ENCODE measurements around the gene MLX. TPM values are rescaled to one million over a fixed set of nuclear protein-coding genes. Genes with fewer than 3 reads are reported as not detected.

The MLX gene
- total RNA-seq, 1 donor from 2014 or later, result 26.5 TPM

DNA sequence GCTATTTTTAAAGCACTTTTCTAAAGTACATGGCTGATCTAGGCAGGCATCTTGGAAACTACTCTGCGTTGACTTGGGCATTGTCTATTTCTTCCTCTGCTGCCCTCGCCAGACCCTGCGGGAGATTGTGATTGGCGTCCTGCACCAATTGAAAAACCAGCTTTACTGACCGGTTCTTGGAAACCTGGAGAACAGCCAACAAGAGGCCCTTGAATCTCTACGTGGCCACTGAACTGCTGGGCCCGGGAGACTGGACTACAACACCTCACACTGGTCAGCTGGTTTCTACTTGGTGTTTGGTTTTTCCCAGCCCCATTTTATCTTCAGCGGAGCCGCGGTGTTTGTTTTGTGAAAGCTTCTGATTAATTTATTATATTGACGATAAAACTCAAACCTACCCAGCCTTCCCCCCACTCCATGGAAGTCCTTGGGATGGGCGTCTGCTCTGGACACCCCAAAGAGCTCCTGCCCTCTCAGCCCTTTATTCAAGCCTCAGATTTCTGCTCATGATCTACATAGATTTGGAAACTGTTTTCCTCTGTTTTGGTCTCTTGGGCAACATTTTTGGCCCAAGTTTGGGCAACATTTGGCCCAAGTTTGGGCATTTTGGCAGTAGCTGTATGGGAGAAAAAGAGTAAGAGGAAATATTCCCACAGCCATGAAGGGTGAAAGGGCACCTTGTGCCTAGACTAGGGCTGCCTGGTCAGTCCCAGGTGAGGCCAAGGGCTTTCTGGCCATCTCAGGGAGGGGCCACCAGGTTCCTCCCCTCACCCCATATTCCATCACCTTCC, 4.7 kb downstream of the MLX start:
- Mint-ChIP-seq H3K9me3 (ENCODE audit: unreplicated experiment) (no peaks in the 10 kb centered on the region), H3K4me3 (ENCODE audit: unreplicated experiment) (peak overlapping the region; percentile 62), H3K27me3 (ENCODE audit: low read depth, unreplicated experiment) (no peaks in the 10 kb centered on the region), H3K27ac (ENCODE audit: unreplicated experiment) (no peak overlapping the region), H3K36me3 (ENCODE audit: low read depth, unreplicated experiment) (peaks cover 26% of the 10 kb centered on the region), H3K4me1 (ENCODE audit: low read depth, unreplicated experiment) (peaks cover 10% of the 10 kb centered on the region)
- Histone ChIP-seq H3K4me2 (ENCODE audit: low read length) (no peak overlapping the region), H3K27me3 (ENCODE audit: insufficient read depth, low read length) (no peaks in the 10 kb centered on the region), H3K9me3 (ENCODE audit: insufficient read depth, low read depth, low read length) (no peaks in the 10 kb centered on the region), H3K79me2 (ENCODE audit: insufficient read depth, low read length) (peaks cover 80% of the 10 kb centered on the region), H4K20me1 (ENCODE audit: insufficient read depth, low read length) (peaks cover 48% of the 10 kb centered on the region), H2AFZ (ENCODE audit: low read depth, low read length) (no peak overlapping the region), H3K9ac (ENCODE audit: low read length) (no peak overlapping the region), H3K27ac (ENCODE audit: low read depth, low read length) (no peak overlapping the region), H3K4me3 (ENCODE audit: insufficient read depth, low read depth, low read length) (no peak overlapping the region), H3K36me3 (ENCODE audit: insufficient read depth, low read length) (peaks cover 45% of the 10 kb centered on the region), H3K4me1 (ENCODE audit: insufficient read depth, low read length) (peaks cover 26% of the 10 kb centered on the region)
- FAIRE-seq, result no peak
- TF ChIP-seq EZH2 (IDR thresholded peaks at IDR 0.05; ENCODE audit: insufficient read depth, low read length), result no peak
- TF ChIP-seq, protein P1, sequence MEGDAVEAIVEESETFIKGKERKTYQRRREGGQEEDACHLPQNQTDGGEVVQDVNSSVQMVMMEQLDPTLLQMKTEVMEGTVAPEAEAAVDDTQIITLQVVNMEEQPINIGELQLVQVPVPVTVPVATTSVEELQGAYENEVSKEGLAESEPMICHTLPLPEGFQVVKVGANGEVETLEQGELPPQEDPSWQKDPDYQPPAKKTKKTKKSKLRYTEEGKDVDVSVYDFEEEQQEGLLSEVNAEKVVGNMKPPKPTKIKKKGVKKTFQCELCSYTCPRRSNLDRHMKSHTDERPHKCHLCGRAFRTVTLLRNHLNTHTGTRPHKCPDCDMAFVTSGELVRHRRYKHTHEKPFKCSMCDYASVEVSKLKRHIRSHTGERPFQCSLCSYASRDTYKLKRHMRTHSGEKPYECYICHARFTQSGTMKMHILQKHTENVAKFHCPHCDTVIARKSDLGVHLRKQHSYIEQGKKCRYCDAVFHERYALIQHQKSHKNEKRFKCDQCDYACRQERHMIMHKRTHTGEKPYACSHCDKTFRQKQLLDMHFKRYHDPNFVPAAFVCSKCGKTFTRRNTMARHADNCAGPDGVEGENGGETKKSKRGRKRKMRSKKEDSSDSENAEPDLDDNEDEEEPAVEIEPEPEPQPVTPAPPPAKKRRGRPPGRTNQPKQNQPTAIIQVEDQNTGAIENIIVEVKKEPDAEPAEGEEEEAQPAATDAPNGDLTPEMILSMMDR (IDR thresholded peaks at IDR 0.05; ENCODE audit: insufficient read depth, low read depth, low read length), result no peak
- DNase-seq (ENCODE audit: low read depth), result no peak

DNA sequence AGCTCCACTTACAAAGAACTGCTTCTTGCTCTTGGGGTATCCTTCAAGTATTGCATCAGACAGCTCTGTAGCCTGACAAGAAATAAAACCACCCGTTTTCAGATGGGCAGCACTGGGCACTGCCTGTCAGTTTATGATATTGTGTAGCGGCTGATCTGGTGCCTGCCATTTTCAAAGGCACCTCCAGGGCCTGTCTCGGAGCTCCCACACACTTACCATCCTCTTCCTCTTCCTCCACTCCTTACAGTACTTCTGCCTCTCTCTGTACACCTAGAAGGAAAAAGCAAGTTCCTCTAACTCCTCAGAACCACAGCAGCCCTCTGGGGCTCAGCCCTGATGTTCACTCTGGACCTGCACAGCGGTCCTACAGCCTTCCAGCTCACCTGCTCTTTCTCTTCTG, 6.2 kb downstream of the MLX start:
- Mint-ChIP-seq H3K36me3 (ENCODE audit: low read depth, unreplicated experiment) (peaks cover 25% of the 10 kb centered on the region), H3K9me3 (ENCODE audit: unreplicated experiment) (no peaks in the 10 kb centered on the region), H3K4me3 (ENCODE audit: unreplicated experiment) (no peak overlapping the region), H3K27me3 (ENCODE audit: low read depth, unreplicated experiment) (no peaks in the 10 kb centered on the region), H3K4me1 (ENCODE audit: low read depth, unreplicated experiment) (peaks cover 7% of the 10 kb centered on the region), H3K27ac (ENCODE audit: unreplicated experiment) (no peak overlapping the region)
- H3K9ac ChIP-seq (ENCODE audit: low read length), result no peak overlapping the region
- H3K4me3 ChIP-seq (ENCODE audit: insufficient read depth, low read depth, low read length), result no peak overlapping the region
- peaks cover 48% of the 10 kb centered on the region for H4K20me1 ChIP-seq (ENCODE audit: insufficient read depth, low read length)
- no peak overlapping the region for H3K27ac ChIP-seq (ENCODE audit: low read depth, low read length)
- H3K4me2 ChIP-seq (ENCODE audit: low read length), result no peak overlapping the region
- no peaks in the 10 kb centered on the region for H3K27me3 ChIP-seq (ENCODE audit: insufficient read depth, low read length)
- peaks cover 75% of the 10 kb centered on the region for H3K79me2 ChIP-seq (ENCODE audit: insufficient read depth, low read length)
- FAIRE-seq (no peak), DNase-seq (ENCODE audit: low read depth) (no peak)
- H3K4me1 ChIP-seq (ENCODE audit: insufficient read depth, low read length), result peaks cover 26% of the 10 kb centered on the region
- no peaks in the 10 kb centered on the region for H3K9me3 ChIP-seq (ENCODE audit: insufficient read depth, low read depth, low read length)
- H2AFZ ChIP-seq (ENCODE audit: low read depth, low read length), result no peak overlapping the region
- H3K36me3 ChIP-seq (ENCODE audit: insufficient read depth, low read length), result peaks cover 45% of the 10 kb centered on the region
- no peak for TF ChIP-seq EZH2 (IDR thresholded peaks at IDR 0.05; ENCODE audit: insufficient read depth, low read length)
- TF ChIP-seq, protein P1 (IDR thresholded peaks at IDR 0.05; ENCODE audit: insufficient read depth, low read depth, low read length), result no peak

DNA sequence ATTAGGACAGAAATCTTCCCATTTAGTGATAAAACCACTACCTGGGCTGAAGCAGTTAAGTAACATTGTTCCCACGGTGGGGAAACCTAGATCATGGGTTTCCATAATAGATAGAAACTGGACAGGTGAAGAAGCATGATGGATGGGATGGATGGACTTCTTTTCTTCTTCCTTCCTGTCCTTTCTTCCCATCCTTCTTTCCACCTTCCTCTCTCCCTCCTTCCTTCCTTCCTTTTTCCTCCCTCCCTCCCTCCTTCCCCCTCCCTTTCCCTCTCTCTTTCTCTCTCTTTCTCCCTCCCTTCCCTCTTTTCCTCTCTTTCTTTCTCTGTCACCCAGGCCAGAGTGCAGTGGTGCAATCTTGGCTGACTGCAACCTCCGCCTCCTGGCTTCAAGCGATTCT, 7.6 kb downstream of the MLX start:
- no peak overlapping the region for H3K4me2 ChIP-seq (ENCODE audit: low read length)
- H3K9me3 ChIP-seq (ENCODE audit: insufficient read depth, low read depth, low read length), result no peaks in the 10 kb centered on the region
- H3K79me2 ChIP-seq (ENCODE audit: insufficient read depth, low read length), result peaks cover 64% of the 10 kb centered on the region
- no peak overlapping the region for H3K4me3 Mint-ChIP-seq (ENCODE audit: unreplicated experiment)
- no peaks in the 10 kb centered on the region for H3K27me3 ChIP-seq (ENCODE audit: insufficient read depth, low read length)
- H3K27ac Mint-ChIP-seq (ENCODE audit: unreplicated experiment), result no peak overlapping the region
- DNase-seq (ENCODE audit: low read depth) (no peak), FAIRE-seq (no peak)
- peaks cover 7% of the 10 kb centered on the region for H3K4me1 Mint-ChIP-seq (ENCODE audit: low read depth, unreplicated experiment)
- TF ChIP-seq, protein P1 (IDR thresholded peaks at IDR 0.05; ENCODE audit: insufficient read depth, low read depth, low read length), result no peak
- no peak for TF ChIP-seq EZH2 (IDR thresholded peaks at IDR 0.05; ENCODE audit: insufficient read depth, low read length)
- no peaks in the 10 kb centered on the region for H3K27me3 Mint-ChIP-seq (ENCODE audit: low read depth, unreplicated experiment)
- no peak overlapping the region for H3K9ac ChIP-seq (ENCODE audit: low read length)
- H3K9me3 Mint-ChIP-seq (ENCODE audit: unreplicated experiment), result no peaks in the 10 kb centered on the region
- peaks cover 38% of the 10 kb centered on the region for H3K36me3 ChIP-seq (ENCODE audit: insufficient read depth, low read length)
- H4K20me1 ChIP-seq (ENCODE audit: insufficient read depth, low read length), result peaks cover 39% of the 10 kb centered on the region
- H2AFZ ChIP-seq (ENCODE audit: low read depth, low read length), result no peak overlapping the region
- no peak overlapping the region for H3K4me3 ChIP-seq (ENCODE audit: insufficient read depth, low read depth, low read length)
- H3K36me3 Mint-ChIP-seq (ENCODE audit: low read depth, unreplicated experiment), result peaks cover 19% of the 10 kb centered on the region
- no peak overlapping the region for H3K27ac ChIP-seq (ENCODE audit: low read depth, low read length)
- H3K4me1 ChIP-seq (ENCODE audit: insufficient read depth, low read length), result peaks cover 17% of the 10 kb centered on the region
